KMS-11 (cell line): Measurements from ENCODE around the gene LARGE1.

Experiments
- H2AFZ ChIP-seq: fragments of 200-600 bp; sonication (generic); 2 replicates; pipeline ENCODE4 v1.6.1; 2016; ENCODE audit warnings: antibody characterized with exemption, mixed run types, low read depth
- H3K27ac ChIP-seq: fragments of 200-600 bp; sonication (generic); 2 replicates; pipeline ENCODE4 v1.6.1; 2016; ENCODE audit warnings: mild to moderate bottlenecking, mixed run types
- H3K27me3 ChIP-seq: fragments of 200-600 bp; sonication (generic); 2 replicates; pipeline ENCODE4 v1.6.1; 2017; ENCODE audit warnings: mild to moderate bottlenecking, low read depth, mixed run types, moderate library complexity; ENCODE audit not compliant: insufficient read depth
- H3K36me3 ChIP-seq: fragments of 200-600 bp; sonication (generic); 2 replicates; pipeline ENCODE4 v1.6.1; 2017; ENCODE audit warnings: mild to moderate bottlenecking, mixed run types; ENCODE audit not compliant: insufficient read depth
- H3K4me1 ChIP-seq: fragments of 200-600 bp; sonication (generic); 2 replicates; pipeline ENCODE4 v1.6.1; 2016; ENCODE audit warnings: mild to moderate bottlenecking, low read depth, mixed run types; ENCODE audit not compliant: poor library complexity, severe bottlenecking
- H3K4me2 ChIP-seq: fragments of 200-600 bp; sonication (generic); 2 replicates; pipeline ENCODE4 v1.7.0; 2016; ENCODE audit warnings: mild to moderate bottlenecking, mixed run types
- H3K4me3 ChIP-seq: fragments of 200-600 bp; sonication (generic); IDR thresholded peaks from 2 replicates; pipeline ENCODE4 v1.6.1; 2017; ENCODE audit warnings: low read depth, low read length, mixed read lengths; ENCODE audit not compliant: insufficient read depth
- H3K79me2 ChIP-seq: fragments of 200-600 bp; sonication (generic); 2 replicates; pipeline ENCODE4 v1.6.1; 2016; ENCODE audit warnings: low read depth, mixed run types; ENCODE audit not compliant: insufficient read depth
- H3K9ac ChIP-seq: fragments of 200-600 bp; sonication (generic); 2 replicates; pipeline ENCODE4 v1.6.1; 2016; ENCODE audit warnings: mild to moderate bottlenecking, mixed run types
- H4K20me1 ChIP-seq: fragments of 200-600 bp; sonication (generic); 2 replicates; pipeline ENCODE4 v1.6.1; 2016; ENCODE audit warnings: mild to moderate bottlenecking, mixed run types; ENCODE audit not compliant: insufficient read depth
- CTCF ChIP-seq: fragments of 200-600 bp; sonication (generic); conservative IDR thresholded peaks from 2 replicates; pipeline ENCODE4 v1.6.1; 2017; ENCODE audit warnings: low read depth, mild to moderate bottlenecking, antibody characterized with exemption, low read length, moderate library complexity, mixed read lengths

Gene LARGE1

DNA sequence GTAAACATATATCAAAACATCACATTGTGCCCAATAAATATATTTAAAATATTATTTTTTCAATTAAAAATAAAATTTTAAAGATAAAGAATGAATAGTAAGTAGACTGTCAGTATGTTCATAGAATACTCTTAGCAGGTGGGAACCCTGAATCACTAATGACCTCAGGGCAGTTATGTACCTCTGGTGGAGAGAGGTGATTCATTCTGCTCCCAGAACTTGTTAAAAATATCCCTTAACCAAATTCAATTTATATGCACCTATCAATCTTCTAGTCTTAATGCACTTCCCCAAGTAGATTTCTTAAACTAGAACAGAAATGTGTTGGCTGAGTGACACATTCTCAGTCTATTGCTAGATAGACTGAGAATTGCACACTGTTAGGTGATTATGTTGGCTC, 678.2 kb downstream of the LARGE1 start:
- no peaks in the 10 kb centered on the region for H3K27me3 ChIP-seq
- no peak overlapping the region for H3K9ac ChIP-seq
- H3K27ac ChIP-seq = no peak overlapping the region
- no peak overlapping the region for H3K4me2 ChIP-seq
- no peak overlapping the region for H3K4me3 ChIP-seq
- no peaks in the 10 kb centered on the region for H4K20me1 ChIP-seq
- H3K79me2 ChIP-seq = no peaks in the 10 kb centered on the region
- no peak overlapping the region for H2AFZ ChIP-seq
- peaks cover 7% of the 10 kb centered on the region for H3K4me1 ChIP-seq
- no peak for TF ChIP-seq CTCF
- H3K36me3 ChIP-seq = no peaks in the 10 kb centered on the region

DNA sequence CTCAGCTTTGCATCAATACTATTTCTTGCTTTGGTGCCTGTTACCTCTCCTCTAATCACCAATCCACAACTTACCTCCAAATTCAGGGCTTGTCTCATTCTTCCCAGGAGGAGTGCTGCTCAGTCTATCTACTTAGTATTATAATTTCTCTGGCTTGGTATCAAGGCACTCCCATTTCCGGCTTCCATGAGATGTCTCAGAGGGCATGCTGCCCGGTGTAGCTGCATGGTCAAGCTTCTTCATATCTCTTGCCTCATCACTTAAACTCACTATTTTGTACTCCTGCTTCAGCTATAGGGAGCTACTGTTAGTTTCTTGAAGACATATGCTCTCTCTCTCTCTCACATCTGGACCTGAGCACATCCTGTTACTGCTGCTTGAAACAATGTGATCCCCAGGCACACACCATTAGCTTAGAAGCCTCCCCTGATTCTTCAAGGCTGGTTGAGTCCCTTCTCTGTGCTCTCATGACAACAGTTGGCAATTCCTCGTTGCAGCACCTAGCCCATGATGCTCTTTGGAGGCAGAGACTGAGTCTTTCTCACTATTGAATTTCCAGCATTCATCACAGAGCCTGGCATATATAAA, 679.3 kb downstream of the LARGE1 start:
- Histone ChIP-seq H3K36me3 (no peaks in the 10 kb centered on the region), H2AFZ (no peak overlapping the region), H4K20me1 (no peaks in the 10 kb centered on the region), H3K27me3 (no peaks in the 10 kb centered on the region), H3K27ac (no peak overlapping the region), H3K79me2 (no peaks in the 10 kb centered on the region), H3K4me2 (no peak overlapping the region), H3K4me1 (peaks cover 7% of the 10 kb centered on the region), H3K4me3 (no peak overlapping the region), H3K9ac (no peak overlapping the region)
- no peak for TF ChIP-seq CTCF

GRCh38 chr22:33232071-33232470, 688.2 kb downstream of the LARGE1 start:
- no peaks in the 10 kb centered on the region for H3K4me1 ChIP-seq
- no peaks in the 10 kb centered on the region for H3K36me3 ChIP-seq
- H2AFZ ChIP-seq = no peak overlapping the region
- H3K27me3 ChIP-seq = no peaks in the 10 kb centered on the region
- H3K27ac ChIP-seq = no peak overlapping the region
- no peak overlapping the region for H3K4me2 ChIP-seq
- TF ChIP-seq CTCF = no peak
- H3K9ac ChIP-seq = no peak overlapping the region
- no peaks in the 10 kb centered on the region for H3K79me2 ChIP-seq
- H3K4me3 ChIP-seq = no peak overlapping the region
- H4K20me1 ChIP-seq = no peaks in the 10 kb centered on the region

DNA sequence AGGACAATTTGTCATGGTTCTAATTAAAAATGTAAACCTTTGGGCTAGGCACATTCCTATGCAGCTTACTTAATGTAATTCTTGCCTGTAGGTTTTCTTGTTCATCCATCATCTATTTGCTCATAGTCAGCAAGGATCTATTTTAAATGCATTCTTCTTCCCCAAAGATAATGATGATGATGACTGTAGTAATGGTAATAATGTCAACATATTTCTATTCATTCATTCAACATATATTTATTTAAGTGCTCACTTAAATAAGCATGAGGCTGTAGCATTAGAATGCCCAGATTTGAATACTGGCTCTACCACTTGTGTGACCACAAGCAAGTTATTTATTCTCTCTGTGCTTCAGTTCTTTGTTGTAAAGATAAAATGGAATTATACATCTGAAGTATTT, 692.5 kb downstream of the LARGE1 start:
- Histone ChIP-seq H3K4me3 (no peak overlapping the region), H3K9ac (no peak overlapping the region), H3K4me2 (no peak overlapping the region), H3K27me3 (no peaks in the 10 kb centered on the region), H3K27ac (no peak overlapping the region), H2AFZ (no peak overlapping the region), H3K79me2 (no peaks in the 10 kb centered on the region), H3K36me3 (no peaks in the 10 kb centered on the region), H4K20me1 (no peaks in the 10 kb centered on the region), H3K4me1 (no peaks in the 10 kb centered on the region)
- no peak for TF ChIP-seq CTCF

GRCh38 chr22:33224841-33225240, 695.4 kb downstream of the LARGE1 start:
- Histone ChIP-seq H3K27me3 (no peaks in the 10 kb centered on the region), H3K27ac (no peak overlapping the region), H4K20me1 (no peaks in the 10 kb centered on the region), H2AFZ (no peak overlapping the region), H3K36me3 (no peaks in the 10 kb centered on the region), H3K4me2 (no peak overlapping the region), H3K79me2 (no peaks in the 10 kb centered on the region), H3K9ac (no peak overlapping the region), H3K4me3 (no peak overlapping the region), H3K4me1 (no peaks in the 10 kb centered on the region)
- TF ChIP-seq CTCF = no peak
